Limb (tissue), 2 donors: ENCODE results near the gene METTL14.
"Not testable (repeated sequence)": the region's sequence is repeated elsewhere in the genome, so short reads cannot be mapped to it uniquely, and the experiment has no call there.

Experiments used
- DNase-seq, 2 donors: peaks; one replicate each; pipeline ENCODE4 v3.0.0-alpha.2; 2016; ENCODE audit errors: extremely low spot score in 2 of 2

METTL14 gene

DNA sequence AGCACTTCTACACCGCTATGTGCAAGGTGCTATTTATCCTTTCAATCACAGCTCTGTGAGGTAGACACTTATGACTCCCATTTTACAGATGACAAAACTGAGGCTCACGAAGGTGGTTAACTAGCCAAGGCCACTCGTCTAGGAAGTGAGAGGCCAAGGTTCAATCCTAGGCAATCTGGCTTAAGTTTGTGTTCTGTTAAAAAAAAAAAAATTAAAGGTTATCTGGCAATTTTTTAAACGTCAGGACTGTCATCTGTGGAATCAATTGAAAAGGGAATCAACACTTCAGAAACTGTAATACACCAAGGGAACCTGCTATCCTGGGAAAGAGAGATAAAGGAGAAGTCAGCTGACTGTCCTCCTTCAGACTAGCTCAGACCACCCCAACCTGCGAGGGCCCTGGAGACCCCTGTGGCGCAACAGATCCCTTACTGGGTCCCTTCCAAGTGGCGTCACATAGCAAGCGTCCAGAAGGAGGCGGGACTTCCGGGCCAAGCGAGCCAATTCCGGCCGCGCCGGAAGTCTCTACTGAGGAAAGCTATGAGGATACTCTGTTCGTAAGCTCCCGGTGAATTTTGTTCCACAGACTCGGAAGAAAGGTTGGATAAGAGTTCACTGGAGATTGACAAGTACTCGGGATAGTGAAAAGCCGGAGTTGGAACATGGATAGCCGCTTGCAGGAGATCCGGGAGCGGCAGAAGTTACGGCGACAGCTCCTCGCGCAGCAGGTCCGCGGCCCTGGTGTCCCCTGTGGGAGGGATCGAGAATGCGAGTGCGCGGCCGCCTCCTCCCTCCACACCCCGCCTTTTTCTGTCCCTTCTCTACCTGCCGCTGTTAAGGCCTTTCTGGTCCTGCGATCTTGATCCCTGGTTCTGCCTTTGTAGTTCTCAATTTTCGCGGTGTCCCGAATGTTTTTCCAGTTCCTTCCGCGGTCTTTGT, at the start of gene METTL14:
TSS of gene METTL14 (plus strand) at position 520 of the 939 bp plus-strand sequence. CDS start at position 663, 143 bp downstream.
- peak; percentile 94 to 97 for DNase-seq

DNA sequence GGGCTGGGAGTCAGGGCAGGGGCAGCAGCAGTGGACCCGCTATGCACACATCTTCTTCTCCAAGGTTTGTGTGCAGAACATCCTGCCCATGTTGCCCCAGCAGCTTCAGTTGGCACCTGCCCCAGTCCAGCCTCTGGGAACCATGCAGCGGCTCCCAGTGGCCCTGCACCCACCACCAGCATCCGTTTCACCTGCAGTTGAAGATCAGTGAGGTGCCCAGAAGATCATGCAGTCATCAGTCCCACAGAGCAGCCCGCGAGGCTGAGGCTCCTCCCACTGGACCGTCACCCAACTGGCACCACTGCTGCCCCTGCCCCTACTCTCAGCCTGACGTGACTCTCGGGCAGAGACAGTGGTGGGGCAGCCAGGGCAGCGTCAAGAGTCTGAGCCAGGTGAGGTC, 49.1 kb upstream of the METTL14 start:
- DNase-seq: not testable (repeated sequence)

DNA sequence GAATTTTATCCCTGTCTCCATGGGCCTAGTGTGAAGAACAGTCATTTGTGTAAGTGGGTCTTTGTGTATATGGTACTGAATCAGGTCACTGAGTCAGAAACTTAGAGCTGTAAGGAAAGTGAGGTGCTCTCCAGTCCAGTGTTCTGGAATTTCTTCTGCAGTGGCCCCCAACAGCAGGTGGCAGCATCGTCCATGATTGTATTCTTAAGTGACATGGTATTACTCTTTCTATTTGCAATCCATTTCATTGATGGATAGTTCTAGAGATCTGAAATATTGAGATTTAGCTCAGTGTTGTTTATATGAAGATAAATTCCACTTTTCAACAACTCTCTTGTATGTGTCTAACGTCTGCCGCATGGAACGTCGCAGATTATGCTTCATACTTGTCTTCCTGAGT, 20.5 kb upstream of the METTL14 start:
- not testable (repeated sequence) for DNase-seq

DNA sequence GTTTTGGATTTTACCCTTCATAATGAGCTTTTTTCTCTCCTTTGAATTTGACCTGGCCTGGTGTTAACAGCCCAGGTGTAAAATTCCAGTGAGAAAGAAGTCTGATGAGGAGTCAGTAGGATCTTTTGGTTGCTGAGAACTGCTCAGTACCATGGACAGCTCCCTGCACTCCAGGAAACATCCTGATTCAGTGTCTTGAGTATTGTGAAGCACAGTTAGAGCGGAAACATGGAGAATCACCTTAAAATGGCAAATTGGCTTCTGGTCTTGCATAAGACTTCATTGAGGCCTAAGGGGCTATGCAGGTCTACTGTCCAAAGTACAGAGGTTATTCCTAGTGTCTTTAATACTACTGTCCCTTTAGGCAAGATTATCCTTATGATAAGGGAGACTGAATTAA, 16.0 kb upstream of the METTL14 start:
- peak; percentile 63 to 69 for DNase-seq

DNA sequence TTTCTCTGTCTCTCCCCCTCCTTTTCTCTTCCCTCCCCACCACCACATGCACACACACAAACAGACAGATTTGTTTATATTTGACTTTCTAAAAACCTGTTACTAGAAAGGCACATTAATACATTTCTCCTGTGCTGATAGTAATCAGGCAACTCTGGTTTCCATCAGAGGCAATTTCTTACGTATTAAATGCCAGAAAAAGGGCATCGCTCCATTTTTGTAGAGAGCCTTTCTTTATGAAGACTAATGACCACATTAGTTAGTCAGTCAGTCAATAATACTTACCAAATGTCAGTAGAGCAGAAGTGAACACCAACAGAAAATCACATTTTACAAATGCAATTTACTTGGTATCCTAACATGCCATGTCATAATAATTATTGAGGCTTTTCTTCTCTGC, 14.2 kb upstream of the METTL14 start:
- not testable (repeated sequence) for DNase-seq

DNA sequence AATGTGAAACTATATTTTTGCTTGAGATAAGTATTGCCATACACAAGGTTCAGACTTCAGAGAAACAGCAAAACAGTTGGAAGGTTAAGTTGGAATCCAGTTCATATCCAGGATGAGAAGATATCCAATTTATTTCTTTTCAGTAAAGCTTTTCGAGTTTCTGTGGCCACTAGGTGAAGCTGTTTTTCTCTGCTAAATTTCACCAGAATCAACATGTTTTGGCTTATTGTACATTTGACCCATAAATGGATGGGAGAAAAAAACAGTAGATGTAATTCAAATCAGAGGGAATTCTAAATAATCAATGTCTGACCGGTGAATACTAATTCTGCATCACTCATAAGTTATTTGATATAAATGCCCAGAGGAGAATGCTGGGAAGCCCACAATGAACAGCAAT, 9.1 kb upstream of the METTL14 start:
- DNase-seq: no peak

DNA sequence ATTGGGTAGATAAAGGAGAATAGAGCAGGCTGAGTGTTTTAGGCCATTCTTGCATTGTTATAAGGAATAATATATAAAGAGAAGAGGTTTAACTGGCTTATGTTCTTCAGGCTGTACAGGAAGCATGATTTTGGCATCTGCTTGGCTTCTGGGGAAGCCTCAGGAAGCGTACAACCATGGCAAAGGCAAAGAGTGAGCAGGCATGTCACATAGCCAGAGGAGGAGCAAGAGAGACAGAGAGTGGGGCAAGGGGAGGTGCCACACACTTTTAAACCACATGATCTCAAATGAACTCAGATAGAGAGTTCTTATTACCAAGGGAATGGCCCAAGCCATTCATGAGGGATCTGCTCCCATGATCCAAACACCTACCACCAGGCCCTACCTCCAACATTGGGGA, 4.4 kb upstream of the METTL14 start:
- DNase-seq: no peak

DNA sequence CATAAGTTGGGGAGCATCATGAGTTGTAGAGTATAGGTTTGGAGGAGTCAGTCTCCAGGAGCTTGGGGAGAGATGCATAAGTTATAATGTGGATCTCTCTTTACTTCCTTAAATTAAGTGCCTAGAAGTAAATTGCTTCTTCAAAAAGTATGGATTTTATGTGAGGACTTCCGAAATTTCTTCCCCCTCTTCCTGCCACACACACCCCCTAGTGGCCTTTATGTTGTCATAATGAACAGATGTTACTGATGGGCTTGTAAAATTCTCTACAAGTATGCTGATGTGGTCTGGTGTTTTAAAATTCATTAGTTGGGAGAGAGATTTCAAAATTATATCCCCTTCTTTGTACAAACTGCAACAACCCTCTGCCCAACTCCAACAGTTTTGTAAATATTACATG, 2.3 kb upstream of the METTL14 start:
- DNase-seq: no peak

DNA sequence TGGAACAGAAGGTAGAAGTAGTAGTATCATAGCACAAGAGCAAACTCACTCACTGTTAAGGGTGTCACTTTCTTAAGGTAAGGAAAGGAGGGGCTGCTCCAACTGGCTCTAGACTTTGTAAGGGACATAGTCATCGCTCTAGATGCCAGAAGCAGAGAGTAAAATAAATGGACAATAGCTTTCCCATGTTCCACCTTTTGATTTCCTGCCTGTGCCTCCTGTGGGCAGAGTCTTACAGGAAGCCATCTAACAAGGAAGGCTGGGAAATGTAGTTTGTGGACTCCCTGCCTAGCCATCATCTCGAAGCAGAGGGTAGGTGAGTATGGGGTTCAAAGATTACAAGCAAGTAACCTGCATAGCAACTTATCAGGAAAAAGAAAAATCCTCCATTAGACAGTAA, 1.7 kb upstream of the METTL14 start:
- no peak for DNase-seq

DNA sequence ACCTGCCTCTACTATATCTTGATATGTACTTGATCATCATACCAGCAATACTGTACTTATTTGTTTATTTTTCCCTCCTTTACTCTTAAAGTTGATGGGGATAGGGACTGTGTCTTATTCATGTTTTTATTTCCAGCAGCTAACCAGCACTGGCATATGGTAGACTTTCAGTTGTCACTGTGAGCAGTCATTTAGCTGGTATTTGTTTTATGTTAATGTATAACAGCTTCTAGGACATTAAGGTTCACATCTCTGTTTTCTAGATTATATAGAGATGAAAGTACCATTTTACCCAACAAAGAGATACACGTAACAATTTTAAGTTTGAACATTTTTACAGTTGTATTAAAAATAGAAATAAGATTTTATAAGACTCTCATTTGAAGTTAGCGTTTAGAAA, 17.9 kb downstream of the METTL14 start:
- DNase-seq: no peak

DNA sequence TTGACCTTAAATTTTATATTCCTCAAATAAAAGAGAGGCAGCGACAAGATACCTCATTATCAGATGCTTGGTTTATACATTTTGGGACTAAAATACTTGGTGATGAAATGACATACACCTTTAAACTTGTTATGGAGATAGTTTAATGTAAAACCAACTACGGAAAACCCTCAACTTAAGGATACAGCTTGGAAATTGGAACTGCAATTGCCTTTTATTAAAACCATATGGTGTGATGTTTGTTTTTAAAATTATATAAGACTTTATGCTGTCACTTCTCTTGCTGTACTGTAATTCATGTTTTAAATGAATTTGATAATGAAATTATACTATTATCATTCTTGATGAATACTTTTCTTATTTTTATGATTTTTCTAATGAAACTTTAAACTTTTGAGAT, 25.9 kb downstream of the METTL14 start:
- DNase-seq: peak in 1 of 2 donors; percentile 10

DNA sequence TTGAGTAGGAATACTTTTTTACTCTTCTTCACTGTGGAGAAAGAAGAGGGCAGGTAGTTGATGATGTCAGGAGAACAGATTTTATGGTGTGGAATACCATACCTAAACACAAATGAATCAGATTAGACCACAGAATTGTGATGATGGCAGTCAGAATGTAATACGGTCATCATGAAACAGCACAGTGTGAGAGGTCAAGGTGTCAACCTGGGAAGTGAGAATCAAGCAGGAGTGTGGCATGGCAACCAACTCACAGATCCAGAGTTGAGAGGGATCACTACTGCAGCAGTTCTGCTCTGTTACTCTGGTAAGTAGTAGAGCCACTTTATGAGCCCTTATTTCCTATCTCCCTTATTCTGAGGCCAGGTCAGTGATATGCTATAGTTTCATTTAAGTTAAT, 27.7 kb downstream of the METTL14 start:
- DNase-seq: no peak

DNA sequence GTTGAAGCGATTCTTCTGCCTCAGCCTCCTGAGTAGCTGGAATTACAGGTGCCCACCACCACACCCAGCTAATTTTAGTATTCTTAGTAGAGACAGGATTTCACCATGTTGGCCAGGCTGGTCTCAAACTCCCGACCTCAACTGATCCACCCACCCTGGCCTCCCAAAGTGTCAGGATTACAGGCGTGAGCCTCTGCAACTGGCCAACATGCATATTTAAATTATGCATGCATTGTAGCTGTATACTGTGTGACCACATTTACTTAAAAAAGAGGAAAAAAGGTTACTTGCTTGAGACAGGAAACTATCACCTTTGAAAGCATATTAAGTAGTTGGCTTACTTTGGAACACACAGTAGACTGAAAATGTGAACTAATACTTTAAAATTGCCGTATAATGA, 29.5 kb downstream of the METTL14 start:
- DNase-seq: no peak

DNA sequence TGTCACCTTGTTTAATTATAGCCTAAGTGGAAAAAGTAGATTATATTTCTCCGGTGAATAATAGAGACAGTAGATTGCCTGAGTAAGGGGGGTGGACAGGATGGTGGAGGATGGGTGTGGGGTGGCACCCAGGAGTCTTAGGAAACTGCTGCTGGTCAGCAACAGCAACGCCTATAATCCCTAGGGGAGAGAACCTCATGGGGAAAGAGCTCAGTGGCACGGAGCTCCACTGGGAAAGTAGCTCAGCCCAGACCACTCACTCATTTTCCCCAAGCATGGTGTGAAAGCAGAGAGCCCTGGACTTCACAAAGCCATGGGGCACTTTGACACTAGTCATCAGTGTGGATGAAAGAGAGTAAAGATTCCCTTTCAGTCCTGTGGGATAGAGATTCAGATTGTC, 31.1 kb downstream of the METTL14 start:
- no peak for DNase-seq

DNA sequence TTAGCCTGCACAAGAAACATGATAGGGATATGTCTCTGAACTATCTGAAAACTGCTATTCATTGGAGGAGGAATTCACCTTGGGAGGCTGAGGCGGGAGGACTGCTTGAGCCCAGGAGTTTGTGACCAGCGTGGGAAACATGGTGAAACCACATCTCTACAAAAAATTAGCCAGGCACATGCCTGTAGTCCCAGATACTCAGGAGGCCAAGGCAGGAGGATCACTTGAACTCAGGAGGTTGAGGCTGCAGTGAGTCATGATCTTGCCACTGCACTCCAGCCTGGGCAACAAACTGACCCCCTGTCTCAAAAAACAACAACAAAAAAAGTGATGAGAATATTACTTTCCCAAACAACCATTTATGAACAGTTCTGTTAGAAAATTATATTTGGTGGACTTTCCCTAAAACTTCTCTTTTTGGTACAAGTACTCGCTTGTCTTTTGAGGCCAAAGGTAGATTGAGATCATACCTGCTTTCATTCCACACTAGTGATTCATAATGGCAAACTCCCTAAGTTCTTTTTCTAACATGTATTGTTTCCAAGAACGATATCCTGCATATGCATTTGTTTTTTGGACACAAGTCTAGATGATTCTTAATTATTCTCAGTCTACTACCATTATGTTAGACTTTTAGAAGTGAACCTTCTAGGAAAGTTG, 33.4 kb downstream of the METTL14 start:
- DNase-seq: no peak

DNA sequence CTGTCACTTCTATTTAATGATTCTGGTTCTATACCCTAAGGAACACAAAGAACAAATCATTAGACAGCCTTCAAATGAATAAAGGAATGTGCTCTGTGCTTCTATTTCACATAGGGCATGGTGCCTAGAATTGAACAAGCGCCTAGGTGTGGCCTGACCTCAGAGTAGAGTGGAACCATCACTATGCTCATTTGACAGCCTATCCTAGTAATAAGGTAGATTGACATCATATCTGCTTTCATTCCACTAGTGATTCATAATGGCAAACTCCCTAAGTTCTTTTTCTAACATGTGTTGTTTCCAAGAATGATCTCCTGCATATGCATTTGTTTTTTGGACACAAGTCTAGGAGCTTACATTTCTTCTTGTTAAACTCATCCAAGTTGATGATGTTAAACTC, 36.6 kb downstream of the METTL14 start:
- no peak for DNase-seq

DNA sequence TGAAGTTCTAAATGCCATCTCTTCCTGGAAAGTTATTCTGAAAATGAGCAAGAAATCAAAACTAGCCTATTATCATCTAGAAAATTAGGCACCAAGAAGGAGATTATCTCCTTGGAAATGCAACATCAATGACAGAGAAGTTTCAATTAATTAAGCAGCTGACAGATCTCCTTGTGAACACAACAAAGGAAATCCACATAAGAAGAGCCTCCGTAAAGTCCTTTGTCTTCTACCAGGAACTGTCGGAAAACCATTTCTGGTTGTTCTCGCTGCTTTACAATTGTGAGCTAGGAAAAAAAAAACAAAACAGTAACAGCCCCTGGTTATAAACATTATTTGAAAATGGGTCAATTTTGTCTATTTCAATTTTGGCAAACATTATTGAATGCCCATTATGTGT, 38.2 kb downstream of the METTL14 start:
- no peak for DNase-seq

DNA sequence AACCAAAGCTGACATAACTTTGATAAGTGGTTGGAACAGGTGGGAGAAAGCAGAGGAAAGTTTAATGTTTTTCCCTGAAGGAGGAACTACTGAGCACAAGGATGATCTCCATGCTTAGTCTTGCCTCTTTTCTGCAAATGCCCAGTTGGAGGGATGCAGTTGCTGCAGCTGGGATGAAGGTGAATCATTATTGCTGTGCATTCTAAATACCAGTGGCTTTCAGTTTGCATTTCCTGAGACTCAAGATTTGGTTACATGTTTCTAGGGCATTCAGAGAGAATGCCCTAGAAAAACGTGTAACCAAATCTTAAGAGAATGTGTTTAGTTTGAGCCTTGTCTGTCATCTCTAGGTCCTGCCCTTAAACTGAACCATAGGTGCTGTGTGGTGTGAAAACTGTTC, 42.2 kb downstream of the METTL14 start:
- no peak for DNase-seq

DNA sequence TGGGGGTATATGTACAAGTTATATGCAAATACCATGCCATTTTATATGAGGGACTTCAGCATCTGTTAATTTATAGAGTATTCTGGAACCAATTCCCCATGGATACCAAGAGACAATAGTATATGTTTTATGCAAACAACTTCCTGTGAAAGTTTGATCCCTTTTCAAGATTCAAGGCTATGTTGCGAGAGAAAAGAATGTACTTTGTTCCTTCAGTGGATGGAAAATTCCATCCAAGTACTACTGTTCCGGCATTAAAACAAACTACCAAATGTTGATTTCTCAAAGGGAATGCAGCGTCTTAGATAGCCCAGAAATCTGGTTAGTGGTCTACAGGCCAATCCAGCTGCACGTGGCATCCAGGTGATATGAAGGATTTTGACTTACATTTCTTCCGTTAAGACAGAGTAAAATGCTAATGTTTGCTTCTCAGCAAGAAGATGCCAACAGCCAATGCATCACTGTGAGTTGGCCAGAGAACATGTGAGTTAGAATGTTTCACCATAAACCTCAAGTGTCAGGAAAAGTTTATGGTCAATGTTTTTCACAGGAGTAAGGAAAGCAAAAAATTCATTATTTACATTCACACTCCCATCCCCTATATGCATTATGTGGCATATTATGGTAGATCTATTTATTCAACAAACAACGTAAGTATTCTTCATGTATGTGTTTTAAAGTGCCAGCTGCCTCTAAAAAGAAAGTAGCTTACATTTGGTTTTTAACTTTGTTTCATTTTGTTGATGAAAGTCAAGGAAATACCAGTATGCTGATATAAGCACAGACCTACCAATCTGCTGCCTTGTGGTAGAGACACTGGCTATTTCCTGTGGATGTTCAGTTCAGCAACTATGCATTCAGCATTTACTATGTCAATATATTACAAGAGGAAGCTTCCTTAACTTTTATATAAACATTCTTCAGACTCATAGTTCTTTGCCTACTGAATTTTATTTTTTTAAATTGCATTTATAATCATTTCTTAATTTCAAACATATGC, 44.4 kb downstream of the METTL14 start:
- DNase-seq: no peak

DNA sequence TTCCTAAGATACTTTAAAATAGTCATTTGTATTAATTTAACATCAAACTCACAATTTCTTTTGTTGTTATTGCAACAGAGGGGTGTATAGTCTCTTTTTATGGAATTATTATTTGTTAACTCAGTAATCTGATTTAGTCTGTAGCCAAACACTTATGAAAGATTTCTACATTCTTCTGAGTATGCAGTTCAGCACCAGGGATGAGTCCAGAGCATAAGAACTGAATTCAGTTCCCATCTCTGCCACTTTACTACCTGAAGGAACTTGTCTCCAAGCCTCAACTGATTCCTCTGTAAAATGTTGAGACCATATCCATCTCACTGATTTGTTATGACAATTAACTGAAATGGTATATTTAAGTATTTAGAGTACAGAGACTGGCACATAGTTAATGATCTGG, 45.5 kb downstream of the METTL14 start:
- DNase-seq: no peak

DNA sequence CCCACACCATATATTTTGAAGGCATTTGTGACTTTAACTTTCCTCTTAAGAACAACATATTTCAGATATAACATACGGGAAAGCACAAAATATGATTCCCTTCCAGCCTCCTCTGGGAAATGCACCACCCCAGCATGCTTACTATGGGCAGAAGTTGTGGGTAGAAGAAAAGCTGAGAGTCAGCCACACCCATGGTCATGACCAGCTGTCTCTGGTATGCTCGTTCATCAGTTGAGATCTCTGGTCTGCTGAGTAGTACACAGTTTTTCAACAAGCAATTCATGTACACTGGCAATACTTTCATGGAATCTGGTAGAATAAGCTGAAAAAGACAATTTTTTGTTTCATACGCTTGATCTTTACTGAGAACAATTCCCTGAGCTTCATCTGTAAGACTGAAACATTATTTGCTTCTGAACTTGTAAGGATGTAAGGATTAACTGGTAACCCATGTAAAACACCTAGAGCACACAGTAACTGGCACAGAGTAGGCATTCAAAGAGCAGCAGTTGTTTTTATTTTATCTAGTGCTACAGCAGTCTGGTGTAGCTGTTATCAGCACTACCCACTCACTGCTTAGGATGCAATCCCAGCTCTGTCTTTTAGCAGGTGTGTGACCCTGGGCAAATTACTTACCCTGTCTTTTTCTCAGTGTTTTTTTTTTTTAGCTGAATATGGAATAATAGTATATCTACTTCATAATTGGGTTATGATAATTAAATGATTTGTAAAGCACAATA, 47.6 kb downstream of the METTL14 start:
- DNase-seq: no peak
